GM10266 (cell line): ENCODE results near the gene SNX27.
"Not testable (repeated sequence)": the region's sequence is repeated elsewhere in the genome, so short reads cannot be mapped to it uniquely, and the experiment has no call there.

Source experiments
- DNase-seq: peaks from one replicate; pipeline ENCODE4 v3.0.0; 2012; ENCODE audit errors: extremely low spot score
- TF ChIP-seq, protein P1 (sequence below): IDR thresholded peaks from 2 replicates; pipeline ENCODE4 v1.5.1; 2012; ENCODE audit warnings: mild to moderate bottlenecking, low read depth; ENCODE audit not compliant: control insufficient read depth, insufficient read depth; ENCODE audit errors: missing control alignments

The SNX27 gene

GRCh38 chr1:151644001-151644400, 32.2 kb downstream of the SNX27 start:
- no peak for DNase-seq
- TF ChIP-seq, protein P1, sequence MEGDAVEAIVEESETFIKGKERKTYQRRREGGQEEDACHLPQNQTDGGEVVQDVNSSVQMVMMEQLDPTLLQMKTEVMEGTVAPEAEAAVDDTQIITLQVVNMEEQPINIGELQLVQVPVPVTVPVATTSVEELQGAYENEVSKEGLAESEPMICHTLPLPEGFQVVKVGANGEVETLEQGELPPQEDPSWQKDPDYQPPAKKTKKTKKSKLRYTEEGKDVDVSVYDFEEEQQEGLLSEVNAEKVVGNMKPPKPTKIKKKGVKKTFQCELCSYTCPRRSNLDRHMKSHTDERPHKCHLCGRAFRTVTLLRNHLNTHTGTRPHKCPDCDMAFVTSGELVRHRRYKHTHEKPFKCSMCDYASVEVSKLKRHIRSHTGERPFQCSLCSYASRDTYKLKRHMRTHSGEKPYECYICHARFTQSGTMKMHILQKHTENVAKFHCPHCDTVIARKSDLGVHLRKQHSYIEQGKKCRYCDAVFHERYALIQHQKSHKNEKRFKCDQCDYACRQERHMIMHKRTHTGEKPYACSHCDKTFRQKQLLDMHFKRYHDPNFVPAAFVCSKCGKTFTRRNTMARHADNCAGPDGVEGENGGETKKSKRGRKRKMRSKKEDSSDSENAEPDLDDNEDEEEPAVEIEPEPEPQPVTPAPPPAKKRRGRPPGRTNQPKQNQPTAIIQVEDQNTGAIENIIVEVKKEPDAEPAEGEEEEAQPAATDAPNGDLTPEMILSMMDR, result no peak

- TF ChIP-seq, protein P1, result no peak
Observed at GRCh38 chr1:151653397-151653796, 41.5 kb downstream of the SNX27 start.

GRCh38 chr1:151655371-151655770, 43.5 kb downstream of the SNX27 start:
- no peak for DNase-seq
- TF ChIP-seq, protein P1, result no peak

More at GRCh38 chr1:151653397-151653796, 41.5 kb downstream of the SNX27 start:
- no peak for DNase-seq

- TF ChIP-seq, protein P1, result no peak
- DNase-seq, result no peak
Observed at GRCh38 chr1:151661751-151662150, 49.9 kb downstream of the SNX27 start.

DNA sequence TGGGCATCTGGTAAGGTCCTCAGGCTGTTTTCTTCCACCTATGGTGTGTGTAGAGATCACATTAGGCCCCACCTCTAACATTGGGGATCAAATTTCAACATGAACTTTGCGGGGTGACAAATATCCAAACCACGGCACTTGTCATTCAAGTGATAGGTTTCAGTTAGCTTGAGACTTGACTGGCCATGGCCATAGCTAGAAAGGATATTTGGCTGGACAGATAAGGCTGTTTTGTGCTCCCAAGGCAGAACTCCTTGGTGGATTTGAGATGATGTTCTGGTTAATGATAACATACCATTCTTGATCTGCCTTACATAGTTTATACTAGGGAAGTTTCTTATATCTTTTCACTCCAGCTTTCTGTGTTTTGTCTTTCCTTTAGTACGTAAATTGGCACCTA, 56.2 kb downstream of the SNX27 start:
- DNase-seq, result no peak
- TF ChIP-seq, protein P1, result no peak

DNA sequence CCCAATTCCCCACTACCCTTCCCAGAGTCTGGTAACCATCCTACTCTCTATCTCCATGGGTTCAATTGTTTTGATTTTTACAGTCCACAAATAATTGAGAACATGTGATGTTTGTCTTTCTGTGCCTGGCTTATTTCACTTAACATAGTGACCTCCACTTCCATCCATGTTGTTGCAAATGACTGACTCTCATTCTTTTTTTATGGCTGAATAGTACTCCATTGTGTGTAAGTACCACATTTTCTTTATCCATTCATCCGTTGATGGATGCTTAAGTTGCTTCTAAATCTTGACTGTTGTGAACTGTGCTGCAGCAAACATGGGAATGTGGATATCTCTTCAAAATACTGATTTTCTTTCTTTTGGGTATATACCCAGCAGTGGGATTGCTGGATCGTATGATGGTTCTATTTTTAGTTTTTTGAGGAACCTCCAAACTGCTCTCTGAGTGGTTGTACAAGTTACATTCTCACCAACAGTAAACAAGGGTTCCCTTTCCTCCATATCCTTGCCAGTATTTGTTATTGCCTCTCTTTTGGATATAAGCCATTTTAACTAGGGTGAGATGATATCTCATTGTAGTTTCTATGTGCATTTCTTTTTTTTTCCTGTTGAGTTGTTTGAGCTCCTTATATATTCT, 58.3 kb downstream of the SNX27 start:
- not testable (repeated sequence) for DNase-seq

DNA sequence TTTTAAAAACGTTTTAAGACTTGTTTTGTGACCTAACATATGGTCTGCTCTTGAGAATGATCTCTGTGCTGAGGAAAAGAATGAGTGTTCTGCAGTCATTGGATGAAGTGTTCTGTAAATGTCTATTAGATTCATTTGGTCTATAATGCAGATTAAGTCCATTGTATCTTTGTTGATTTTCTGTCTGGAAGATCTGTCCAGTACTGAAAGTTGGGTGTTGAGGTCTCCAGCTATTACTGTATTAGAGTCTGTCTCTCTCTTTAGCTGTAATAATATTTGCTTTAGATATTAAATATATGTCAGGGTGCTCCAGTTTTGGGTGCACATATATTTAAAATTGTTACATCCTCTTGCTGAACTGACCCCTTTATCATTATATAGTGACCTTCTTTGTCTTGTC, 61.6 kb downstream of the SNX27 start:
- TF ChIP-seq, protein P1, result no peak
- no peak for DNase-seq

GRCh38 chr1:151680391-151680790, 68.5 kb downstream of the SNX27 start:
- TF ChIP-seq, protein P1, result no peak

More at GRCh38 chr1:151680391-151680790, 68.5 kb downstream of the SNX27 start:
- DNase-seq, result no peak
